Measurements from ENCODE around the gene JAG1. TPM values are rescaled to one million over a fixed set of nuclear protein-coding genes. Genes with fewer than 3 reads are reported as not detected.

JAG1 gene
- total RNA-seq, 2 experiments from 2014 or later = 0.32 to 0.67 TPM

GRCh38 chr20:10682939-10683338 lies 9.1 kb upstream of the JAG1 start:
- no peaks in the 10 kb centered on the region for H3K4me1 ChIP-seq (ENCODE audit: insufficient read depth, low read length, poor library complexity, severe bottlenecking)
- TF ChIP-seq, protein P1, sequence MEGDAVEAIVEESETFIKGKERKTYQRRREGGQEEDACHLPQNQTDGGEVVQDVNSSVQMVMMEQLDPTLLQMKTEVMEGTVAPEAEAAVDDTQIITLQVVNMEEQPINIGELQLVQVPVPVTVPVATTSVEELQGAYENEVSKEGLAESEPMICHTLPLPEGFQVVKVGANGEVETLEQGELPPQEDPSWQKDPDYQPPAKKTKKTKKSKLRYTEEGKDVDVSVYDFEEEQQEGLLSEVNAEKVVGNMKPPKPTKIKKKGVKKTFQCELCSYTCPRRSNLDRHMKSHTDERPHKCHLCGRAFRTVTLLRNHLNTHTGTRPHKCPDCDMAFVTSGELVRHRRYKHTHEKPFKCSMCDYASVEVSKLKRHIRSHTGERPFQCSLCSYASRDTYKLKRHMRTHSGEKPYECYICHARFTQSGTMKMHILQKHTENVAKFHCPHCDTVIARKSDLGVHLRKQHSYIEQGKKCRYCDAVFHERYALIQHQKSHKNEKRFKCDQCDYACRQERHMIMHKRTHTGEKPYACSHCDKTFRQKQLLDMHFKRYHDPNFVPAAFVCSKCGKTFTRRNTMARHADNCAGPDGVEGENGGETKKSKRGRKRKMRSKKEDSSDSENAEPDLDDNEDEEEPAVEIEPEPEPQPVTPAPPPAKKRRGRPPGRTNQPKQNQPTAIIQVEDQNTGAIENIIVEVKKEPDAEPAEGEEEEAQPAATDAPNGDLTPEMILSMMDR (conservative IDR thresholded peaks at IDR 0.05; ENCODE audit: low read length) = no peak
- TF ChIP-seq EZH2phosphoT487 (IDR thresholded peaks at IDR 0.05; ENCODE audit: borderline replicate concordance, low read depth, low read length) = no peak
- no peaks in the 10 kb centered on the region for H3K9me3 ChIP-seq (ENCODE audit: low read length)
- H3K9me2 ChIP-seq (ENCODE audit: insufficient read depth, low read length) = no peaks in the 10 kb centered on the region
- no TSS peak for BruUV-seq (replicated peaks)
- H4K20me1 ChIP-seq (ENCODE audit: insufficient read depth, low read length) = no peaks in the 10 kb centered on the region
- no peak overlapping the region for H3K4me3 ChIP-seq (ENCODE audit: low read depth, low read length, poor library complexity, severe bottlenecking)
- CTCF ChIA-PET (ENCODE audit: unreplicated experiment) = no interaction called here
- H3K36me3 ChIP-seq (ENCODE audit: insufficient read depth, low read length) = no peaks in the 10 kb centered on the region
- no peak overlapping the region for H3K4me2 ChIP-seq (ENCODE audit: low read length)
- no peak for DNase-seq (ENCODE audit: low spot score)
- POLR2A ChIA-PET = interaction anchor here (0.8 kb wide), 1 partner anchor 65 kb away, joined by 3 read pairs; no protein-coding TSS in a partner anchor
- H3K79me2 ChIP-seq (ENCODE audit: insufficient read depth, low read depth, low read length) = no peaks in the 10 kb centered on the region
- no peak overlapping the region for H3K27ac ChIP-seq (ENCODE audit: low read depth, low read length, poor library complexity, severe bottlenecking)
- intact Hi-C loops (cut with micrococcal nuclease; ENCODE audit: unreplicated experiment) = no loop called here
- H2AFZ ChIP-seq (ENCODE audit: low read length) = no peak overlapping the region

GRCh38 chr20:10681494-10681893 lies 7.7 kb upstream of the JAG1 start:
- no peaks in the 10 kb centered on the region for H3K79me2 ChIP-seq (ENCODE audit: insufficient read depth, low read depth, low read length)
- no peak overlapping the region for H2AFZ ChIP-seq (ENCODE audit: low read length)
- H3K4me1 ChIP-seq (ENCODE audit: insufficient read depth, low read length, poor library complexity, severe bottlenecking) = no peaks in the 10 kb centered on the region
- CTCF ChIA-PET (ENCODE audit: unreplicated experiment) = no interaction called here
- DNase-seq (ENCODE audit: low spot score) = no peak
- H4K20me1 ChIP-seq (ENCODE audit: insufficient read depth, low read length) = no peaks in the 10 kb centered on the region
- intact Hi-C loops (cut with micrococcal nuclease; ENCODE audit: unreplicated experiment) = no loop called here
- BruUV-seq (replicated peaks) = no TSS peak
- H3K4me3 ChIP-seq (ENCODE audit: low read depth, low read length, poor library complexity, severe bottlenecking) = no peak overlapping the region
- H3K27ac ChIP-seq (ENCODE audit: low read depth, low read length, poor library complexity, severe bottlenecking) = no peak overlapping the region
- no peaks in the 10 kb centered on the region for H3K9me2 ChIP-seq (ENCODE audit: insufficient read depth, low read length)
- POLR2A ChIA-PET = interaction anchor here (0.6 kb wide), 1 partner anchor 288 kb away, joined by 8 read pairs; no protein-coding TSS in a partner anchor
- TF ChIP-seq EZH2phosphoT487 (IDR thresholded peaks at IDR 0.05; ENCODE audit: borderline replicate concordance, low read depth, low read length) = no peak
- TF ChIP-seq, protein P1 (conservative IDR thresholded peaks at IDR 0.05; ENCODE audit: low read length) = no peak
- H3K9me3 ChIP-seq (ENCODE audit: low read length) = no peaks in the 10 kb centered on the region
- H3K36me3 ChIP-seq (ENCODE audit: insufficient read depth, low read length) = no peaks in the 10 kb centered on the region
- no peak overlapping the region for H3K4me2 ChIP-seq (ENCODE audit: low read length)

DNA sequence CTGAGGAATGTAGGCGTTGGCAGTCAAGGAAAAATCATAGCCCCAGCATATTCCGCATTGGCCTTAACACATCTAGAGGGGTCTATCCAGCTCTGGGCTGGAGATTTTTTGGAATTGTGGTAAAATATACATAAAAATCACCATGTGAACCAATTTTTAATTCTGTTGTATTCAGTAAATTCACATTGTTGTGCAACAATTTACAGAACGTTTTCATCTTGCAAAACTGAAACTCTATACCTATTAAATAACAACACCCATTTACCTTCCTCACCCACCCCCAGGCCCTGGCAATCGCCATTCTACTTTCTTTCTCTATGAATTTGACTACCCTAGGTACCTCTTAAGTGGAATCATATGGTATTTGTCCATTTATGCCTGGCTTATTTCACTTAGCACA lies 6.8 kb upstream of the JAG1 start:
- Histone ChIP-seq H3K4me1 (ENCODE audit: insufficient read depth, low read length, poor library complexity, severe bottlenecking) (no peaks in the 10 kb centered on the region), H3K27ac (ENCODE audit: low read depth, low read length, poor library complexity, severe bottlenecking) (no peak overlapping the region), H3K9me2 (ENCODE audit: insufficient read depth, low read length) (no peaks in the 10 kb centered on the region), H3K36me3 (ENCODE audit: insufficient read depth, low read length) (no peaks in the 10 kb centered on the region), H3K4me3 (ENCODE audit: low read depth, low read length, poor library complexity, severe bottlenecking) (no peak overlapping the region), H3K9me3 (ENCODE audit: low read length) (no peaks in the 10 kb centered on the region), H3K4me2 (ENCODE audit: low read length) (no peak overlapping the region), H2AFZ (ENCODE audit: low read length) (no peak overlapping the region), H4K20me1 (ENCODE audit: insufficient read depth, low read length) (no peaks in the 10 kb centered on the region), H3K79me2 (ENCODE audit: insufficient read depth, low read depth, low read length) (no peaks in the 10 kb centered on the region)
- CTCF ChIA-PET (ENCODE audit: unreplicated experiment) = no interaction called here
- no peak for DNase-seq (ENCODE audit: low spot score)
- TF ChIP-seq, protein P1 (conservative IDR thresholded peaks at IDR 0.05; ENCODE audit: low read length) = no peak
- no peak for TF ChIP-seq EZH2phosphoT487 (IDR thresholded peaks at IDR 0.05; ENCODE audit: borderline replicate concordance, low read depth, low read length)
- intact Hi-C loops (cut with micrococcal nuclease; ENCODE audit: unreplicated experiment) = no loop called here
- POLR2A ChIA-PET = no interaction called here
- no TSS peak for BruUV-seq (replicated peaks)

All from OCI-LY7 (cell line).